Fibroblast of villous mesenchyme (primary cell): ENCODE data around the gene SLFN12. TPM values are rescaled to one million over a fixed set of nuclear protein-coding genes. Genes with fewer than 3 reads are reported as not detected.

ENCODE experiments used
- DNase-seq: peaks from one replicate; pipeline ENCODE4 v3.0.0-alpha.2; 2010; ENCODE audit warnings: low read depth
- H3K4me3 ChIP-seq: 2 replicates; pipeline ENCODE4 v1.5.1; 2011; ENCODE audit warnings: low read depth, mild to moderate bottlenecking, low read length
- CTCF ChIP-seq: IDR thresholded peaks from 2 replicates; pipeline ENCODE4 v1.5.1; 2012; ENCODE audit warnings: low read depth, mild to moderate bottlenecking, low read length; ENCODE audit not compliant: insufficient read depth
- total RNA-seq: library from RNA; depleted of rRNA; stranded (reverse); fragments of >200 nt; gene quantifications from 2 replicates; pipeline ENCODE4 v1.2.3, GENCODE V29; 2012

SLFN12 gene
- total RNA-seq, 1 donor = 47.9 TPM

GRCh38 chr17:35387496-35387895 lies 44.8 kb downstream of the SLFN12 start:
- no peak for TF ChIP-seq CTCF
- no peak overlapping the region for H3K4me3 ChIP-seq
- DNase-seq = no peak

GRCh38 chr17:35377706-35378105 lies 54.6 kb downstream of the SLFN12 start:
- no peak overlapping the region for H3K4me3 ChIP-seq
- TF ChIP-seq CTCF = no peak
- DNase-seq = no peak

GRCh38 chr17:35377068-35377467 lies 55.2 kb downstream of the SLFN12 start:
- H3K4me3 ChIP-seq = no peak overlapping the region
- DNase-seq = no peak
- no peak for TF ChIP-seq CTCF

- no peak for DNase-seq
- no peak overlapping the region for H3K4me3 ChIP-seq
- TF ChIP-seq CTCF = no peak
Measured at GRCh38 chr17:35376245-35376644, 56.1 kb downstream of the SLFN12 start.

DNA sequence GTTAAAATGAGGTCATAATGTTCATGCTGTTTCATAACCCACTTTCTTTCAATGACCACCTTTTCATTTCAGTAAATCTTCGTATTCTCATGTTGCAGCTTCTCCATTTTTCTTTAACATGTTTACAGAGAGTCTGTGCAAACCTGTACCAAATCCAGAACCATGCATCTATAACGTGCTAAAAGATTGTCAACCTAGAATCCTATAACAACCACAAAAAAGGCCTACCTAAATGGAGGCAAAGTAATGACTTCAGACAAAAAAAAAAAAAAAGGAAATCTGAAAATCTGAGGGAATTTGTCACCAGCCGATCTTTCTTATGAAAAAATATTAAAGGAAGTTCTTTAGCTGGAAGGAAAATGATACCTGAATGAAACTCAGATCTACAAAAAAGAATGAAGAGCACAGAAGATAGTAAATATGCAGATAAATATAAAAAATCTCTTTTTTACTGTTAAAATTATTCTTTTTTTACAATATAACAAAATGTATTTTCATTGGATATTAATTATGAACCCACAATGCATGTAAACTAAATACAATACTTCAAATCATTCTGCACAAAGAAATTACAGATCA lies 57.4 kb downstream of the SLFN12 start:
- DNase-seq = no peak
- no peak for TF ChIP-seq CTCF
- peak overlapping the region; percentile 75 for H3K4me3 ChIP-seq

- peak; percentile 79 for DNase-seq
- peak overlapping the region; percentile 75 for H3K4me3 ChIP-seq
- no peak for TF ChIP-seq CTCF
Measured at GRCh38 chr17:35373984-35374765, 58.1 kb downstream of the SLFN12 start.
